Caco-2 (cell line): ENCODE data around the gene NYAP2. TPM values are rescaled to one million over a fixed set of nuclear protein-coding genes. Genes with fewer than 3 reads are reported as not detected.

Source experiments
- BruUV-seq: library from RNA; stranded (reverse); fragments of 400-500 nt; replicated peaks from 2 replicates; lab custom pipeline; 2021; lab: Mats Ljungman, UMichigan
- CTCF ChIA-PET: fragments of 300-600 bp; sonication (Branson Sonifier 250); formaldehyde crosslinking; loops from one replicate; lab custom pipeline; 2022; ENCODE audit warnings: antibody characterized with exemption; lab: Charles Lee
- POLR2A ChIA-PET: fragments of 300-600 bp; sonication (Branson Sonifier 250); formaldehyde crosslinking; loops from one replicate; lab custom pipeline; 2022; ENCODE audit warnings: antibody characterized with exemption; lab: Charles Lee
- DNase-seq, 2 experiments: peaks; one replicate each; pipeline versions ENCODE4 v3.0.0 to v3.0.0-alpha.2; 2020 to 2022
- H3K27me3 ChIP-seq: replicated peaks from 2 replicates; pipeline ENCODE4 v1.6.0; 2011; ENCODE audit warnings: low read length; ENCODE audit not compliant: control insufficient read depth, insufficient read depth
- H3K36me3 ChIP-seq: 2 replicates; pipeline ENCODE4 v1.5.1; 2011; ENCODE audit warnings: low read length; ENCODE audit not compliant: control insufficient read depth, insufficient read depth
- H3K4me1 ChIP-seq: fragments of 250-450 bp; sonication (Bioruptor Pico); 2 replicates; pipeline ENCODE4 v1.5.1; 2020; ENCODE audit warnings: mild to moderate bottlenecking
- H3K4me3 ChIP-seq: 2 replicates; pipeline ENCODE4 v1.5.1; 2011; ENCODE audit warnings: low read depth, mild to moderate bottlenecking, control low read depth, low read length
- H3K9me3 ChIP-seq: fragments of 250-450 bp; sonication (Bioruptor Pico); 2 replicates; pipeline ENCODE4 v1.5.1; 2020; ENCODE audit warnings: mild to moderate bottlenecking, moderate library complexity
- H3K27ac Mint-ChIP-seq: one replicate; pipeline ENCODE4 v1.8.0; 2022; ENCODE audit warnings: mixed read lengths; ENCODE audit not compliant: unreplicated experiment
- H3K27me3 Mint-ChIP-seq: one replicate; pipeline ENCODE4 v1.8.0; 2022; ENCODE audit warnings: mixed read lengths; ENCODE audit not compliant: insufficient read depth, unreplicated experiment
- H3K36me3 Mint-ChIP-seq: one replicate; pipeline ENCODE4 v1.8.0; 2022; ENCODE audit warnings: mild to moderate bottlenecking, mixed read lengths; ENCODE audit not compliant: insufficient read depth, unreplicated experiment
- H3K4me1 Mint-ChIP-seq: one replicate; pipeline ENCODE4 v1.8.0; 2022; ENCODE audit warnings: low read depth, mixed read lengths; ENCODE audit not compliant: unreplicated experiment
- H3K4me3 Mint-ChIP-seq: one replicate; pipeline ENCODE4 v1.8.0; 2022; ENCODE audit warnings: mild to moderate bottlenecking, moderate library complexity, mixed read lengths; ENCODE audit not compliant: unreplicated experiment
- H3K9me3 Mint-ChIP-seq: one replicate; pipeline ENCODE4 v1.8.0; 2022; ENCODE audit warnings: mixed read lengths; ENCODE audit not compliant: unreplicated experiment
- intact Hi-C: fragments of 100-400 bp; cut with micrococcal nuclease; formaldehyde crosslinking; loops from one replicate; pipeline ENCODE4 v1.10.0; 2022; ENCODE audit not compliant: unreplicated experiment
- total RNA-seq: library from RNA; stranded (reverse); gene quantifications from 2 replicates; pipeline ENCODE4 v1.2.3, GENCODE V29; 2022
- TF ChIP-seq, protein P1 (sequence below), 2 experiments: fragments of 200-600 bp in 1 of 2; IDR thresholded peaks; 1 replicate in 1 of 2; 2 replicates in 1 of 2; pipeline versions ENCODE4 v1.5.1 to v1.8.0; 2011 to 2022; ENCODE audit warnings: antibody characterized with exemption in 1 of 2, control low read depth in 1 of 2, inconsistent platforms in 1 of 2, low read depth in 1 of 2, low read length in 1 of 2, mild to moderate bottlenecking in 1 of 2, moderate library complexity in 1 of 2; ENCODE audit not compliant: insufficient read depth in 1 of 2, severe bottlenecking in 1 of 2, unreplicated experiment in 1 of 2

NYAP2 gene
- total RNA-seq, 1 experiment from 2014 or later = 0.11 TPM

DNA sequence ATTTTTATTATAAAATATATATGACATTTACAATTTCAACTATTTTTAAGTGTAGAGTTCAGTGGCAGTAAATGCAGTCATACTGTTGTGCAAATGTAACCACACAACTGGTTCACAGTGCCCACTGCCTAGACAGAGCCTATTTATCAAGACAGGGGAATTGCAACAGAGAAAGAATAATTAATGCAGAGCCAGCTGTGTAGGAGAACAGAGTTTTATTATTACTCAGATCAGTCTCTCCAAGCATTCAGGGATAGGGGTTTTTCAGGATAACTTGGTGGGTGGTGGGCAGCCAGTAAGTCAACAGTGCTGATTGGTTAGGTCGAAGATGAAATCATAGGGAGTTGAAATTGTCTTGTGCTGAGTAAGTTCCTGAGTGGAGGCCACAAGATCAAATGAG, 200.3 kb downstream of the NYAP2 start:
- no peak for DNase-seq
- ChIA-PET POLR2A (no interaction called here), CTCF (no interaction called here)
- no peak overlapping the region for H3K4me3 ChIP-seq
- Mint-ChIP-seq H3K27ac (no peak overlapping the region), H3K4me3 (no peak overlapping the region), H3K36me3 (no peaks in the 10 kb centered on the region), H3K27me3 (no peaks in the 10 kb centered on the region), H3K4me1 (no peaks in the 10 kb centered on the region), H3K9me3 (no peaks in the 10 kb centered on the region)
- H3K36me3 ChIP-seq = no peaks in the 10 kb centered on the region
- no peaks in the 10 kb centered on the region for H3K9me3 ChIP-seq
- intact Hi-C loops = no loop called here
- no peaks in the 10 kb centered on the region for H3K4me1 ChIP-seq
- BruUV-seq = no TSS peak
- TF ChIP-seq, protein P1, sequence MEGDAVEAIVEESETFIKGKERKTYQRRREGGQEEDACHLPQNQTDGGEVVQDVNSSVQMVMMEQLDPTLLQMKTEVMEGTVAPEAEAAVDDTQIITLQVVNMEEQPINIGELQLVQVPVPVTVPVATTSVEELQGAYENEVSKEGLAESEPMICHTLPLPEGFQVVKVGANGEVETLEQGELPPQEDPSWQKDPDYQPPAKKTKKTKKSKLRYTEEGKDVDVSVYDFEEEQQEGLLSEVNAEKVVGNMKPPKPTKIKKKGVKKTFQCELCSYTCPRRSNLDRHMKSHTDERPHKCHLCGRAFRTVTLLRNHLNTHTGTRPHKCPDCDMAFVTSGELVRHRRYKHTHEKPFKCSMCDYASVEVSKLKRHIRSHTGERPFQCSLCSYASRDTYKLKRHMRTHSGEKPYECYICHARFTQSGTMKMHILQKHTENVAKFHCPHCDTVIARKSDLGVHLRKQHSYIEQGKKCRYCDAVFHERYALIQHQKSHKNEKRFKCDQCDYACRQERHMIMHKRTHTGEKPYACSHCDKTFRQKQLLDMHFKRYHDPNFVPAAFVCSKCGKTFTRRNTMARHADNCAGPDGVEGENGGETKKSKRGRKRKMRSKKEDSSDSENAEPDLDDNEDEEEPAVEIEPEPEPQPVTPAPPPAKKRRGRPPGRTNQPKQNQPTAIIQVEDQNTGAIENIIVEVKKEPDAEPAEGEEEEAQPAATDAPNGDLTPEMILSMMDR (IDR thresholded peaks at IDR 0.05; ENCODE audit: insufficient read depth in 1 of 2, low read depth in 1 of 2, low read length in 1 of 2, severe bottlenecking in 1 of 2, unreplicated experiment in 1 of 2) = no peak
- no peaks in the 10 kb centered on the region for H3K27me3 ChIP-seq

DNA sequence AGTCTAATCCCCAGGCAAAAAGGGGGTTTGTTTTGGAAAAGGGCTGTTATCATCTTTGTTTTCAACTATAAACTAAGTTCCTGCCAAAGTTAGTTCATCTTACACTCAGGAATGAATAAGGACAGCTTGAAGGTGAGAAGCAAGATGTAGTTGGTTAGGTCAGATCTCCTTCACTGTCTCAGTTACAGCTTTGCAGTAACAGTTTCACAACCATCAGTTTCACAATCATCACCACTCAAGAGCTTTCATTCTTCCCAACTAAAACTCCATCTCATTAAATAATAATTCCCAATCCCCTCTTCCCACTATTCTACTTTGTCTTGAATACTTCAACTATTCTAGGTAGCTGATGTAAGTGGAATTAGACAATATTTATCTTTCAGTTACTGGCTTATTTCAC, 200.9 kb downstream of the NYAP2 start:
- ChIA-PET POLR2A (no interaction called here), CTCF (no interaction called here)
- no peaks in the 10 kb centered on the region for H3K9me3 Mint-ChIP-seq
- Histone ChIP-seq H3K36me3 (no peaks in the 10 kb centered on the region), H3K27me3 (no peaks in the 10 kb centered on the region), H3K9me3 (no peaks in the 10 kb centered on the region), H3K4me1 (no peaks in the 10 kb centered on the region), H3K4me3 (no peak overlapping the region)
- H3K27me3 Mint-ChIP-seq = no peaks in the 10 kb centered on the region
- H3K27ac Mint-ChIP-seq = no peak overlapping the region
- BruUV-seq = no TSS peak
- no peaks in the 10 kb centered on the region for H3K36me3 Mint-ChIP-seq
- intact Hi-C loops = no loop called here
- H3K4me3 Mint-ChIP-seq = no peak overlapping the region
- TF ChIP-seq, protein P1 (IDR thresholded peaks at IDR 0.05; ENCODE audit: insufficient read depth in 1 of 2, low read depth in 1 of 2, low read length in 1 of 2, severe bottlenecking in 1 of 2, unreplicated experiment in 1 of 2) = no peak
- H3K4me1 Mint-ChIP-seq = no peaks in the 10 kb centered on the region
- DNase-seq = no peak

DNA sequence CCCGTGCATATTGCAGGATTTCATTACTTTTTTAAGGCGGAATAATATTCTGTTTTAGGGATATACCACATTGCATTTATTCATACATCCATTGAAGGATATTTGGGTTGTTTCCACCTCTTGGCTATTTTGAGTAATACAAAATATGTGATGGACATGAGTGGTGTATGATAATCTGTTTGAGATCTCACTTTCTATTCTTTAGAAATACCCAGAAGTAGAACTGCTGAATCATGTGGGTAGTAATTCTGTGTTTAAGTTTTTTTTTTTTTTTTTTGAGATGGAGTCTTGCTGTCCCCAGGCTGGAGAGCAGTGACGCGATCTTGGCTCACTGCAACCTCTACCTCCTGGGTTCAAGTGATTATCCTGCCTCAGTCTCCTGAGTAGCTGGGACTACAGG, 201.4 kb downstream of the NYAP2 start:
- Histone ChIP-seq H3K36me3 (no peaks in the 10 kb centered on the region), H3K4me3 (no peak overlapping the region), H3K27me3 (no peaks in the 10 kb centered on the region), H3K4me1 (no peaks in the 10 kb centered on the region), H3K9me3 (no peaks in the 10 kb centered on the region)
- Mint-ChIP-seq H3K27ac (no peak overlapping the region), H3K4me1 (no peaks in the 10 kb centered on the region), H3K27me3 (no peaks in the 10 kb centered on the region), H3K36me3 (no peaks in the 10 kb centered on the region), H3K9me3 (no peaks in the 10 kb centered on the region), H3K4me3 (no peak overlapping the region)
- DNase-seq = no peak
- TF ChIP-seq, protein P1 (IDR thresholded peaks at IDR 0.05; ENCODE audit: insufficient read depth in 1 of 2, low read depth in 1 of 2, low read length in 1 of 2, severe bottlenecking in 1 of 2, unreplicated experiment in 1 of 2) = no peak
- POLR2A ChIA-PET = no interaction called here
- intact Hi-C loops = no loop called here
- CTCF ChIA-PET = no interaction called here
- BruUV-seq = no TSS peak
